Astrocyte (in vitro differentiated cells and primary cell): Measurements from ENCODE around the gene LAMA5. TPM values are rescaled to one million over a fixed set of nuclear protein-coding genes. Genes with fewer than 3 reads are reported as not detected.

Experiments
- DNase-seq: peaks from one replicate; pipeline ENCODE4 v3.0.0-alpha.2; 2010; ENCODE audit warnings: low read depth
- FAIRE-seq: peaks from 2 replicates; lab custom pipeline; 2011; peaks lifted over from hg19 to GRCh38; lab: Jason Lieb, UNC
- H2AFZ ChIP-seq: 2 replicates; pipeline ENCODE4 v1.6.0; 2012; ENCODE audit warnings: low read depth, low read length, inconsistent platforms
- H3K27ac ChIP-seq: 2 replicates; pipeline ENCODE4 v1.5.1; 2011; ENCODE audit warnings: low read depth, low read length, inconsistent platforms
- H3K27me3 ChIP-seq: 2 replicates; pipeline ENCODE4 v1.6.0; 2011; ENCODE audit warnings: low read length, inconsistent platforms; ENCODE audit not compliant: insufficient read depth
- H3K36me3 ChIP-seq: 2 replicates; pipeline ENCODE4 v1.5.1; 2011; ENCODE audit warnings: low read length, inconsistent platforms; ENCODE audit not compliant: insufficient read depth
- H3K4me1 ChIP-seq: 2 replicates; pipeline ENCODE4 v1.5.1; 2011; ENCODE audit warnings: low read length, inconsistent platforms; ENCODE audit not compliant: insufficient read depth
- H3K4me2 ChIP-seq: 2 replicates; pipeline ENCODE4 v1.6.0; 2012; ENCODE audit warnings: low read length, inconsistent platforms
- H3K4me3 ChIP-seq: 2 replicates; pipeline ENCODE4 v1.5.1; 2011; ENCODE audit warnings: low read depth, mild to moderate bottlenecking, low read length, inconsistent platforms; ENCODE audit not compliant: insufficient read depth
- H3K79me2 ChIP-seq: 2 replicates; pipeline ENCODE4 v1.6.0; 2012; ENCODE audit warnings: mild to moderate bottlenecking, low read length, inconsistent platforms; ENCODE audit not compliant: insufficient read depth
- H3K9ac ChIP-seq: 2 replicates; pipeline ENCODE4 v1.6.0; 2012; ENCODE audit warnings: mild to moderate bottlenecking, low read length, inconsistent platforms
- H3K9me3 ChIP-seq: 2 replicates; pipeline ENCODE4 v1.5.1; 2012; ENCODE audit warnings: low read depth, mild to moderate bottlenecking, low read length, inconsistent platforms; ENCODE audit not compliant: insufficient read depth
- H4K20me1 ChIP-seq: 2 replicates; pipeline ENCODE4 v1.6.0; 2012; ENCODE audit warnings: low read length, inconsistent platforms; ENCODE audit not compliant: insufficient read depth
- H3K27ac Mint-ChIP-seq: one replicate; pipeline ENCODE4 v1.8.0; 2021; ENCODE audit warnings: mild to moderate bottlenecking, mixed read lengths; ENCODE audit not compliant: unreplicated experiment
- H3K27me3 Mint-ChIP-seq: one replicate; pipeline ENCODE4 v1.8.0; 2021; ENCODE audit warnings: low read depth, mixed read lengths; ENCODE audit not compliant: unreplicated experiment
- H3K36me3 Mint-ChIP-seq: one replicate; pipeline ENCODE4 v1.8.0; 2021; ENCODE audit warnings: low read depth, mixed read lengths; ENCODE audit not compliant: unreplicated experiment
- H3K4me1 Mint-ChIP-seq: one replicate; pipeline ENCODE4 v1.8.0; 2021; ENCODE audit warnings: low read depth, mixed read lengths; ENCODE audit not compliant: unreplicated experiment
- H3K4me3 Mint-ChIP-seq: one replicate; pipeline ENCODE4 v1.8.0; 2021; ENCODE audit warnings: mild to moderate bottlenecking, moderate library complexity, mixed read lengths; ENCODE audit not compliant: unreplicated experiment
- H3K9me3 Mint-ChIP-seq: one replicate; pipeline ENCODE4 v1.8.0; 2021; ENCODE audit warnings: mild to moderate bottlenecking, mixed read lengths; ENCODE audit not compliant: unreplicated experiment
- CTCF ChIP-seq: IDR thresholded peaks from 2 replicates; pipeline ENCODE4 v1.5.1; 2011; ENCODE audit warnings: low read depth, mild to moderate bottlenecking, inconsistent platforms, low read length, moderate library complexity; ENCODE audit not compliant: insufficient read depth
- EZH2 ChIP-seq: IDR thresholded peaks from 2 replicates; pipeline ENCODE4 v1.6.1; 2012; ENCODE audit warnings: mild to moderate bottlenecking, low read length, inconsistent platforms; ENCODE audit not compliant: insufficient read depth
- total RNA-seq: library from RNA; stranded (reverse); gene quantifications from 2 replicates; pipeline ENCODE4 v1.2.1, GENCODE V29; 2021

Gene LAMA5
- total RNA-seq, 1 donor from 2014 or later = 350 TPM

DNA sequence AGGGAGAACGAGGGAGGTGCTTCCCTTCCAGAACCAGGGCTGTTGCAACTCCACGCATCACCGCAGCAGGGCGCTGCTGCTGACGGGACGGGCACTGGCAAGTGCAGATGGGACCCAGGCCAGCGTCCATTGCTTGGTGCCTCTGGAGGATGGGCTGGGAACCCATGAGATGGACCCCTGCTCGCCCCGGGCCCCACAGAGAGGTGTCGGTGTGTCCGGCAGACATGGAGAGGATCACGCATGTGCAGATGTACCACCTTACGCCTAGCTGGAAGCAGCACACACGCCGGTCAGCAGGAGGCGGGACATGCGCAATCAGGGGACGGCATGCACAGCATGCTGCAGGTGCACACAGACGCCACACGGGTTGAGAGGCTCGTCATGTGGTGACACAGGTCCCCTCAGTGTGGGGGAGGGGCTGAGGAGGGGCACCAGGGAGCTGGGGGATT lies 34.2 kb upstream of the LAMA5 start:
- H3K27me3 Mint-ChIP-seq = peaks cover 3% of the 10 kb centered on the region
- H2AFZ ChIP-seq = no peak overlapping the region
- H4K20me1 ChIP-seq = peaks cover 27% of the 10 kb centered on the region
- H3K27me3 ChIP-seq = no peaks in the 10 kb centered on the region
- no peaks in the 10 kb centered on the region for H3K9me3 ChIP-seq
- H3K4me1 ChIP-seq = peaks cover 5% of the 10 kb centered on the region
- TF ChIP-seq EZH2 (no peak), CTCF (no peak)
- no peak overlapping the region for H3K4me2 ChIP-seq
- no peak overlapping the region for H3K9ac ChIP-seq
- peaks cover 3% of the 10 kb centered on the region for H3K4me1 Mint-ChIP-seq
- no peak overlapping the region for H3K27ac Mint-ChIP-seq
- no peak overlapping the region for H3K27ac ChIP-seq
- H3K4me3 Mint-ChIP-seq = no peak overlapping the region
- FAIRE-seq (no peak), DNase-seq (no peak)
- H3K79me2 ChIP-seq = peaks cover under 1% of the 10 kb centered on the region
- peaks cover 8% of the 10 kb centered on the region for H3K36me3 Mint-ChIP-seq
- H3K4me3 ChIP-seq = no peak overlapping the region
- no peaks in the 10 kb centered on the region for H3K36me3 ChIP-seq
- no peaks in the 10 kb centered on the region for H3K9me3 Mint-ChIP-seq

- peaks cover 19% of the 10 kb centered on the region for H4K20me1 ChIP-seq
- H3K36me3 ChIP-seq = no peaks in the 10 kb centered on the region
- Mint-ChIP-seq H3K4me1 (no peaks in the 10 kb centered on the region), H3K4me3 (no peak overlapping the region), H3K27me3 (peaks cover 3% of the 10 kb centered on the region), H3K36me3 (peaks cover 8% of the 10 kb centered on the region), H3K9me3 (no peaks in the 10 kb centered on the region), H3K27ac (no peak overlapping the region)
- FAIRE-seq = no peak
- H3K4me3 ChIP-seq = no peak overlapping the region
- H3K27me3 ChIP-seq = no peaks in the 10 kb centered on the region
- H3K79me2 ChIP-seq = no peaks in the 10 kb centered on the region
- H3K4me1 ChIP-seq = no peaks in the 10 kb centered on the region
- no peak overlapping the region for H3K9ac ChIP-seq
- H3K27ac ChIP-seq = no peak overlapping the region
- H3K9me3 ChIP-seq = no peaks in the 10 kb centered on the region
- TF ChIP-seq EZH2 (no peak), CTCF (no peak)
- no peak overlapping the region for H2AFZ ChIP-seq
- no peak for DNase-seq
- no peak overlapping the region for H3K4me2 ChIP-seq
Measured at GRCh38 chr20:62400541-62400940, 33.4 kb upstream of the LAMA5 start.

DNA sequence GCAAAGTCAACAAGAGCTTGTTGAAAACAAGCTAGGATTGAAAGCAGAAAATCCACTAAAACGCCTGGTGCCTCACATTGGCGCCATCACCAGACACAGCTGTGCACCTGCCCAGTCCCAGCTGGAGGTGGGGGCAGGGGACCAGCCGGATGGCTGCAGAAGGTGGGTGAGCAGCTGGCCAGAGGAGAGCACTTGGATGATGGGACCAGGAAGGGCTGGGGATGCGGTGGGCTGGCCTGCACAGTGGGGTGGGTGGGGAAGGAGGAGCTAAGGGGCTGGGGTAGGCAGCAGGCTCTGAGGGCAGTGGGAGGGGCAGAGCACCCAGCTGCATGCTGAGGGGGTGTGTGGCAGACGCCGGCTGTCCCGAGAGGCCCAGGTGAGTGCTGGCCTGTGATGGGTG lies 32.9 kb upstream of the LAMA5 start:
- H3K4me3 Mint-ChIP-seq = no peak overlapping the region
- Histone ChIP-seq H3K36me3 (no peaks in the 10 kb centered on the region), H3K4me1 (no peaks in the 10 kb centered on the region), H3K79me2 (no peaks in the 10 kb centered on the region), H3K4me2 (no peak overlapping the region), H3K9me3 (no peaks in the 10 kb centered on the region), H3K4me3 (no peak overlapping the region), H2AFZ (no peak overlapping the region), H3K27ac (no peak overlapping the region), H3K9ac (no peak overlapping the region), H4K20me1 (peaks cover 14% of the 10 kb centered on the region), H3K27me3 (no peaks in the 10 kb centered on the region)
- H3K4me1 Mint-ChIP-seq = no peaks in the 10 kb centered on the region
- no peak for TF ChIP-seq EZH2
- no peak for TF ChIP-seq CTCF
- H3K36me3 Mint-ChIP-seq = peaks cover 8% of the 10 kb centered on the region
- FAIRE-seq = no peak
- no peaks in the 10 kb centered on the region for H3K9me3 Mint-ChIP-seq
- H3K27ac Mint-ChIP-seq = no peak overlapping the region
- DNase-seq = no peak
- H3K27me3 Mint-ChIP-seq = no peaks in the 10 kb centered on the region
